SU-DHL-6 (cell line): ENCODE data around the gene NR4A3.

Experiments
- H2AFZ ChIP-seq: fragments of 200-600 bp; sonication (generic); 2 replicates; pipeline ENCODE4 v1.6.1; 2014; ENCODE audit warnings: low read depth, mild to moderate bottlenecking, moderate library complexity, mixed read lengths, antibody characterized with exemption, low read length; ENCODE audit not compliant: severe bottlenecking
- H3F3A ChIP-seq: fragments of 200-600 bp; shearing (Covaris generic); 2 replicates; pipeline ENCODE4 v1.6.0; 2016; ENCODE audit warnings: antibody characterized with exemption, mild to moderate bottlenecking; ENCODE audit not compliant: insufficient read depth
- H3K27ac ChIP-seq: fragments of 200-600 bp; sonication (generic); 2 replicates; pipeline ENCODE4 v1.5.1; 2016; ENCODE audit warnings: low read depth, mild to moderate bottlenecking, low read length, moderate library complexity, mixed read lengths
- H3K27me3 ChIP-seq: fragments of 200-600 bp; sonication (generic), shearing (Covaris generic); 2 replicates; pipeline ENCODE4 v1.6.0; 2014; ENCODE audit warnings: mild to moderate bottlenecking, low read length
- H3K36me3 ChIP-seq: fragments of 200-600 bp; sonication (generic); 2 replicates; pipeline ENCODE4 v1.6.1; 2014; ENCODE audit warnings: mild to moderate bottlenecking, low read length, mixed read lengths
- H3K4me2 ChIP-seq: fragments of 300-600, 200-600 bp; shearing (Covaris generic), sonication (generic); 2 replicates; pipeline ENCODE4 v1.6.0; 2014; ENCODE audit warnings: low read length, low read depth, mild to moderate bottlenecking; ENCODE audit not compliant: poor library complexity, severe bottlenecking
- H3K4me3 ChIP-seq: fragments of 200-600 bp; sonication (generic); 2 replicates; pipeline ENCODE4 v1.5.1; 2014; ENCODE audit warnings: antibody characterized with exemption, low read length, mild to moderate bottlenecking, mixed read lengths; ENCODE audit not compliant: insufficient read depth, poor library complexity, severe bottlenecking
- H3K79me2 ChIP-seq: fragments of 200-600 bp; sonication (generic); 2 replicates; pipeline ENCODE4 v1.6.1; 2014; ENCODE audit warnings: mild to moderate bottlenecking, low read length, moderate library complexity; ENCODE audit not compliant: insufficient read depth
- H3K9ac ChIP-seq: fragments of 200-600 bp; sonication (generic); 2 replicates; pipeline ENCODE4 v1.7.0; 2014; ENCODE audit warnings: mild to moderate bottlenecking, low read length
- H3K9me2 ChIP-seq: fragments of 200-600 bp; sonication (generic); replicated peaks from 2 replicates; pipeline ENCODE4 v1.6.1; 2014; ENCODE audit warnings: low read length; ENCODE audit not compliant: insufficient read depth
- H3K9me3 ChIP-seq: fragments of 200-600 bp; sonication (generic); 2 replicates; pipeline ENCODE4 v1.6.1; 2014; ENCODE audit warnings: low read length, mixed read lengths; ENCODE audit not compliant: insufficient read depth
- H4K20me1 ChIP-seq: fragments of 200-600 bp; sonication (generic); 2 replicates; pipeline ENCODE4 v1.6.1; 2014; ENCODE audit warnings: low read depth, mild to moderate bottlenecking, antibody characterized with exemption, low read length, moderate library complexity, mixed read lengths
- EZH2phosphoT487 ChIP-seq: fragments of 200-600 bp; sonication (generic), shearing (Covaris generic); conservative IDR thresholded peaks from 2 replicates; pipeline ENCODE4 v1.6.1; 2018; ENCODE audit warnings: mild to moderate bottlenecking, antibody characterized with exemption, low read length, moderate library complexity, mixed read lengths
- TF ChIP-seq, protein P1 (sequence below): fragments of 200-600 bp; sonication (generic); IDR thresholded peaks from one replicate; pipeline ENCODE4 v1.5.1; 2017; ENCODE audit warnings: antibody characterized with exemption, mild to moderate bottlenecking, low read length, moderate library complexity; ENCODE audit not compliant: insufficient read depth, poor library complexity, severe bottlenecking

NR4A3 gene

DNA sequence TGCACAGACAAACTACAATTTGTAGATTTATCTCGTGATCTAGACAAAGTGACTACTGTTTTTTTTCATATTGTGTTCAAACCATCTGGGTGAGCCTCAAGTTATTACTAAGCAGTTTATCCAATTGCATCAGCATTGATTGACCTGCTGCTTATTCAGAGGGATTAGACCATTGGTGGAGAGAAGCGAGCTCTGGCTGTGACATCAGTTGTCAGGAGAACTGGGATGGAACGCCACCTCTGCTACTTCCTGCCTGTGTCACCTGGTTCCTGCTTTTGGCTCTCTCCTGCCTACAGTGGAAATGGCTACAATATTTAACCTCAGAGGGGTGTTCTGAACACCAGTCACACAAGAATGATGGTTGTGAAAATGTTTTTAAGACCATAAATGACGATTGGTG lies 12.1 kb downstream of the NR4A3 start:
- Histone ChIP-seq H3K27ac (no peak overlapping the region), H4K20me1 (no peaks in the 10 kb centered on the region), H3K9me3 (no peaks in the 10 kb centered on the region), H3F3A (no peaks in the 10 kb centered on the region), H3K9ac (no peak overlapping the region), H3K9me2 (no peaks in the 10 kb centered on the region), H3K27me3 (no peaks in the 10 kb centered on the region), H3K4me2 (no peak overlapping the region), H3K4me3 (no peak overlapping the region), H2AFZ (no peak overlapping the region), H3K36me3 (no peaks in the 10 kb centered on the region), H3K79me2 (no peaks in the 10 kb centered on the region)
- TF ChIP-seq EZH2phosphoT487, result no peak
- TF ChIP-seq, protein P1, sequence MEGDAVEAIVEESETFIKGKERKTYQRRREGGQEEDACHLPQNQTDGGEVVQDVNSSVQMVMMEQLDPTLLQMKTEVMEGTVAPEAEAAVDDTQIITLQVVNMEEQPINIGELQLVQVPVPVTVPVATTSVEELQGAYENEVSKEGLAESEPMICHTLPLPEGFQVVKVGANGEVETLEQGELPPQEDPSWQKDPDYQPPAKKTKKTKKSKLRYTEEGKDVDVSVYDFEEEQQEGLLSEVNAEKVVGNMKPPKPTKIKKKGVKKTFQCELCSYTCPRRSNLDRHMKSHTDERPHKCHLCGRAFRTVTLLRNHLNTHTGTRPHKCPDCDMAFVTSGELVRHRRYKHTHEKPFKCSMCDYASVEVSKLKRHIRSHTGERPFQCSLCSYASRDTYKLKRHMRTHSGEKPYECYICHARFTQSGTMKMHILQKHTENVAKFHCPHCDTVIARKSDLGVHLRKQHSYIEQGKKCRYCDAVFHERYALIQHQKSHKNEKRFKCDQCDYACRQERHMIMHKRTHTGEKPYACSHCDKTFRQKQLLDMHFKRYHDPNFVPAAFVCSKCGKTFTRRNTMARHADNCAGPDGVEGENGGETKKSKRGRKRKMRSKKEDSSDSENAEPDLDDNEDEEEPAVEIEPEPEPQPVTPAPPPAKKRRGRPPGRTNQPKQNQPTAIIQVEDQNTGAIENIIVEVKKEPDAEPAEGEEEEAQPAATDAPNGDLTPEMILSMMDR, result no peak

DNA sequence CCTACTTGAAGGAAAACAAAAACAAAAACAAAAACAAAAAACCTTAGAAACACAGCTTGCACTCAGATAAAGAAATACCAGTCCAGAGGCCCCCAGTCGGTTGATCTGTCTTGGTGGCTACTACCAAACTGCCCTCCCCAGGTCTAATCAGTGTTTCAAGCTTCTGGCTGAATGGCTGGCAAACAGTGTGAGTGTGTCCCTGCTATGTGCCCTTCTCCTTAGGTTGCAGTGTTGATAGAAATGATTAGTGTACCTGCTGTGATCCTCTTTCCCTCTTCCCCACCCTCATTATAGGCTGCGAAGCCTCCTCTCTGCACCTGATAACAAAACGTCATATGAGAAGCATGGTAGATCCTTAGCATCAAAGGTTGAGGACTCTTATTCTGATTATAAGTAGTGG lies 12.8 kb downstream of the NR4A3 start:
- H4K20me1 ChIP-seq, result no peaks in the 10 kb centered on the region
- H3K9me2 ChIP-seq, result no peaks in the 10 kb centered on the region
- H3K9me3 ChIP-seq, result no peaks in the 10 kb centered on the region
- no peaks in the 10 kb centered on the region for H3K27me3 ChIP-seq
- no peak for TF ChIP-seq EZH2phosphoT487
- TF ChIP-seq, protein P1, result no peak
- H3K4me2 ChIP-seq, result no peak overlapping the region
- no peaks in the 10 kb centered on the region for H3K36me3 ChIP-seq
- H3F3A ChIP-seq, result no peaks in the 10 kb centered on the region
- no peak overlapping the region for H3K4me3 ChIP-seq
- no peaks in the 10 kb centered on the region for H3K79me2 ChIP-seq
- H3K27ac ChIP-seq, result no peak overlapping the region
- H3K9ac ChIP-seq, result no peak overlapping the region
- no peak overlapping the region for H2AFZ ChIP-seq

DNA sequence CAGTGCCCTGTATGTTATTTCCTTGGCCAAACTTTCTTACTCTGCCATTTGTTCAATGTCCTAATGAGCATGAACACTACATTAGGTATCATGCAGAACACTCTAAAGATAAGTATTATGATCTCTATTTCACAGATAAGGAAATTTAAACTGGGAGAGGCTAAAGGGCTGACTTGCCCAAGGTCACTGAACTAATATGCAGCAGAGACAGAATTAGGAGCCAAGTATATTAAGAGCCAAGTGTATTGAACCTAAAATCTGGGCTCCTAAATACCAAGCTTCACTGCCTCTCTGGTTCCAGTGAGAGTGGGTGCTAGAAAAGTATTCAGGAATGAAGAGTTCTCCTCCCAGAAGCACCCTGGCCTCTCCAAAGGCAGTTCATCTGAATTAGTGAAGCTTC lies 13.5 kb downstream of the NR4A3 start:
- Histone ChIP-seq H2AFZ (no peak overlapping the region), H3F3A (no peaks in the 10 kb centered on the region), H3K4me3 (no peak overlapping the region), H3K9me2 (no peaks in the 10 kb centered on the region), H3K9ac (no peak overlapping the region), H4K20me1 (no peaks in the 10 kb centered on the region), H3K36me3 (no peaks in the 10 kb centered on the region), H3K9me3 (no peaks in the 10 kb centered on the region), H3K27ac (no peak overlapping the region), H3K4me2 (no peak overlapping the region), H3K79me2 (no peaks in the 10 kb centered on the region), H3K27me3 (no peaks in the 10 kb centered on the region)
- TF ChIP-seq EZH2phosphoT487, result no peak
- TF ChIP-seq, protein P1, result no peak
